DMS53 treated with DMSO at 0.1 percent for 48 hours (cell line): ENCODE results near the gene TMEM233.
A peak's percentile ranks its signal among the peaks of the same experiment; 100 is the strongest.
"Not testable (repeated sequence)": the region's sequence is repeated elsewhere in the genome, so short reads cannot be mapped to it uniquely, and the experiment has no call there.

Source experiments
- DNase-seq: peaks from one replicate; lab custom pipeline; 2025; ENCODE audit not compliant: unreplicated experiment; lab: John Stamatoyannopoulos, UW

TMEM233 gene

DNA sequence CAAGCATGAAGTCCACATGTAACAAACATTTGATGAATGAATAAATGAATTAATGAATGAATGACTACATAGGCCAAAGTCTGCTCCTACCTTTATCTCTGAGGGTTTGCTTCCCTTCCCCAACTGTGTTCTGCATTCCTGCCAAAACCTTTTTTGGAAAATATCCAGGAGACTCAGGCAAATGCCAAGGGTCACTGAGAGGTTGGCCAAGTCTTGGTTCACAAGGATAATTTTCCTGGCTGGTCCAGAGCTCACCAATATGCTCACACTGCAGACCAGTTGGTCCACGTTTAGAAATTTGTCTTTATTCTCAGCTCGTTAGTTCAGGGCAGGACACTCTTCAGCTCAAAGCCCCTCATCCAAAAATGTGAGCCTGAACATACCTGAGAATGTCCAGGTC is 10.2 kb downstream of the TMEM233 start:
- no peak for DNase-seq

GRCh38 chr12:119609358-119609757 is 15.8 kb downstream of the TMEM233 start:
- no peak for DNase-seq

GRCh38 chr12:119613319-119613936 is 19.9 kb downstream of the TMEM233 start:
- DNase-seq: peak; percentile 87

DNA sequence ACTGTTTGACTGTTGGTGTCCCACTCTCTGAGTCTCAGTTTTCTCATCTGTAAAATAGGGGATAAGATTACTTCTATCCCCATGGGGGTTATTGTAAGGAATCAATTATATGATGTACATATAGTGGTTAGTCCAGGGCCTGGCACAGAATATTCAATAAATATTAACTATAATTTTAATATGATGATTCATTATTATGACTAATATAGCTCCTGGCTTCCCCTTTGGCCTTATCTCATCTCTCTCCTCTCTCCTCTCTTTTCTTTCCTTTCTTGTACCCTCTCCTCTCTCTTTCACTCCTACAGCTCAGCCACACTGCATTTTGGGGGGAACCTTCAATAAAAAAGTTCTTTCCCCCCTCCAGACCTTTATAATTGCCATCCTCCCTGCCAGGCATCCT is 21.1 kb downstream of the TMEM233 start:
- no peak for DNase-seq

DNA sequence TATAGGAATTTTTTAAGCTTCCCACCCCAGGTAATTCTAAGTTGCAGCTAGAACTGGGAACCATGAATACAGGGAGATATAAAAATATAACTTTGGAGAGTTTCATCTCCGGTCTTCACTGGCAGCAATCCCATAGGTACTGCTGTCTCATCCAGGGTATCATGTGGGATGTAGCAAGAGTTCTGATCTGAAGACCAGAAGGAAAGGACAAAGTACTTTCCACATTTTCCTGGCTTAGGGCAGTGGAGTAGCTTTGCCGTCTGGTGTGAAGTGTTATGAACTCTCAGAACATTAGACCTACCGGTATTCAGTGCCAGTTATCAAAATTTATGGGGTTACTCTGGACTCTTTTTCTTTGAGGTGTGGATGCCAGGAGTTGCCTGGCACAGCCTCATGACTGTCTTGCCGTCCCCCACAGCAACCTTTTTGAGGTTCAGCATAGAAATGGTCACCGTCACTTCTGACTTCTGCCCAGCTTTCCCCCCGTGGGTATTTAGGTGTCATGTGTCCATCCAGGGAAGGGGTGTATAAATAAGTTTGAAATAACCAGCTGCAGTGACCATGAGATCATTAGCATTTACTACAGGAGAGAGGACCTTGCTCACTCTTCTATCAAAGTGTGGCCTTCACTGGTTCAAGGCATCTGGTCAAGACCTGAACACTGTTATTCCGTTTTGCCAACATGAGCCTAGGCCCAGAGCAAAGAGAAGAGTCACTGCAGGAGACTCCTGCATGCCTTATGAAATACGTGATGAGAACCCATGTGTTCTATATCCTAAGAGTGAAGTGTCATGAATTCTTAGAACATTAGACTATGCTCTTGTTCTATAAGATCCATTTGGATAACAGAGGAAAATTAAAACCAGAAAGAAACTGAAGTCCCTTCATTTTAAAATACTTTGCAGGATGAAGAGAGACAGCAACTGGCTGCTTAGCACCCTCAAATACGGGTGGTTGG is 22.2 kb downstream of the TMEM233 start:
- DNase-seq: no peak

- DNase-seq: not testable (repeated sequence)
Measured at GRCh38 chr12:119618328-119618896, 24.8 kb downstream of the TMEM233 start.

- no peak for DNase-seq
Measured at GRCh38 chr12:119620490-119620889, 26.9 kb downstream of the TMEM233 start.

DNA sequence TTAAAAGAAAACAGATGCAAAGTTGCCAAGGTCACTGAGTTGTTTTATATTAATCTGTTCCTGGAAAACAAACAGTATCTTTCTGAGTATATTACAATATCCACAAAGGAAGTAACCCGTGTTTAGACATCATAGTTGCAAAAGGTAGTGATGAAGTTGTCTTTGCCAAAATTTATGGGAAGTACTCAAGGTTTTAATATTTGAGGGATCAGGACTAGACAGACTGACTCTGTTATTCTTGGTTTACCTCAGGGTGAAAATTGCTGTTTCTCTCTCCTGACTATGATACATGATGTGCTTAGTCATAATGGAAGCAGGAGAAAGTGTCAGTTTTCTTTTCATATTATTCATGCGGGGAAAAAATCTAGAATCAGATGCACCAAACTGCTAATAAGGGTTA is 28.3 kb downstream of the TMEM233 start:
- DNase-seq: no peak

DNA sequence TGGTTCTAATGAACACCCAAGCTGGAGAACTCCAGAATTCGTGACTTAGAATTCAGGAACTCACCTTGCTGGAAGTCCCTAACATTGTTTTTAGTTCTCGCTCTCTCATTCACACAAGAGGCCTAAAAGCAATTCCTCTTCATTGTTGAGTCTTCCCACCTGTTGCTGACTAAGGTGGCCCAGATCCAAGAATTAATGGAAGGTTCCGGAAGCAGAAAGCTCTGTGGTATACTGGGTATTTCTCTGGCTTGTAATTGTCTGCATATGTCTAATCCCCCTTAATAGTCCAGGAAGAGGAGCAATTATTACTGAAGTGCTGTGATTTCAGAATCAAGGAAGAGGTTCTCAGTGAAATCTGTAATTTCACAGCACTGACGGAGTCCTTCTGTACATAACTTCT is 31.4 kb downstream of the TMEM233 start:
- DNase-seq: no peak

DNA sequence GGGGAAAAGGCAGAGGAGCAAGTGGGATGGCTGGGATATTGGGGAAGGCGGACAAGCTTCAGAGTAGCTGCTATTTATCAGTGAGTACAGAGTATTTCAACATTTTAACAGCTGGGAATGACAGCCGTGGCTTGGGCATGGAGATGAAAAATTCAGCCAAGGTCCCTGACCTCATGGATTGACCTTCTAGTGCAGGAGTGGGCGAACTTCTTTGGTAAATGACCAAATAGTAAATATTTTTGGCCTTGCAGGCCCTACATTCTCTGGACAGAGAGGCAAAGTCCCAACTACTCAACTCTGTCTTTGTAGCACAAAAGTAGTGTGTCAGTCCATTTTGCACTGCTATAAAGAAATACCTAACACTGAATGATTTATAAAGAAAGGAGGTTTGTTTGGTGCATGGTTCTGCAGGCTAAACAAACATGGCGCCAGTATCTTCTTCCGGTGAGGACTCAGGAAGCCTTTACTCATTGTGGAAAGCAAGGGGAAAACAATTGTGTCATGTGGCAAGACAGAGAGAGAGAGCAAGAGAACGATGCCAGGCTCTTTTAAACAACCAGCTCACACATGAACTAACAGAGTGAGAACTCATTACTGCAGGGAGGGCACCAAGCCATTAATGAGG is 33.6 kb downstream of the TMEM233 start:
- DNase-seq: no peak

GRCh38 chr12:119627686-119628085 is 34.1 kb downstream of the TMEM233 start:
- DNase-seq: no peak

DNA sequence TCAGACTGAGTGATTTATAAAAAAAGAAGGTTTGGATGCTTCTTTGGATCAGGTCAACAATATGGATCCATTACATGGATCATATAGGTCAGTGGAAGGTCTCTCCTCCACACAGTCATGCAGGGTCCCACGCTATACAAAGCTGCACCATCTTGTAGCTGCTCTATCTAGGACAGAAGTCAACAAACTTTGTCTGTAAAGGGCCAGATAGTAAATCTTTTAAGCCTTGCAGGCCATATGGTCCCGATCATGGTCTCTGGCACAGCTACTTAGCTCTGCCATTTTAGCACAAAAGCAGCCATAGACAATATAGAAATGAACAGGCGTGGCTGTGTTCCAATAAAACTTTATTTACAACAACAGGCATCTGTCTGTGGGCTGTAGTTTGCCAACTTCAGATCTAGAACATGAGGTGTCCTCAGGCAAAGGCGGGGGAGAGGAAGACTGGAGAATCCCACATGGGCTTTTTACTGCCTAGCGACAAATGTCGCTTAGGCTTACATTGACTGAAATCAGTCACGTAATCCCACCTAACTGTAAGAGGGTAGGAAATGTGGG is 36.7 kb downstream of the TMEM233 start:
- no peak for DNase-seq

DNA sequence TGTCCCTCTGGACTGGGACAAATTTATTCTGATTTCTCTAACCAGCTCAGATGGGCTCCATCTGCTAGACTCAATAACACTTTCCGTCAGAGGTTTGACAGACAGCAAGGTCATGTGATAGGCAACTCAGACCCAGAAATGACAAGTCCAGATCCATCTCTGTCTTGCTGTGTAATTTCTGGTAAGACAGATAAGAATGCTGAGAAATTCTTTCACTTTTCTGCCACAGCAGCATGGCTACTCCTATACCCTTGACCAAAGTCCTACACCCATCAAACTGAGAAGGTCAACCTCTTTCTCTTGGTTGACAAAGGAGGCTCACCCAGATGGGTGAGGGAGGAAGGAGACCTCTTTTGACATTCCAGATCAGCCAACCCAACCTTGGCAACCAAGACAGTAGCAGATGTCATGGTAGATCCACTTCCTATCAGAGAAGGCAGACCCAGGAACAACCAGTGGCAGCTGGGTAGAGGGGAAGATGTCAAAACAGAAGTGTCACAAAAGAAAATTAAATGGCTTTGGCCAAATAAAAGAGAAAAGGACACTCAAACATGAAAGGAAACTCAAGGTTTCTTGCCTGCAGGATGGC is 37.5 kb downstream of the TMEM233 start:
- no peak for DNase-seq

- DNase-seq: no peak
Measured at GRCh38 chr12:119631930-119632678, 38.5 kb downstream of the TMEM233 start.

GRCh38 chr12:119634743-119635142 is 41.2 kb downstream of the TMEM233 start:
- no peak for DNase-seq

DNA sequence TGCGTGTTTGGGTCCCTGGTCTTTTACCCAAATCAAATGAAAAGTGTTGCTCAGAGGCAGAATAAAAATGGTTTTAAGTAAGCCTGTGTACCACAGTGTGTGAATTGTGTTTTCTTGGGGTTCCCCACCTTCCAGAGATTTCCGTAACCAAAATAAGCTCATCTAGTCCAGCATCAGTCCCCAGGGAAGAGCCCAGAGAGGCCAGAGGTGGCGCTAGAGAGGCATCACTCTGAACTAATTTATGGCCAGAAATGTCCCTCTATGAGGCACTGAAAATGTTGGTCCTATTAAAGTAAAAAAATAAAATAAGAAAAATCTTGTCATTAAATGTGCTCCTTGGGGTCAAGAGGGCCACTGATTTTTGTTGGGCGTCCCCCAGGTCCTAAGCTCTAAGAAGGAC is 49.4 kb downstream of the TMEM233 start:
- no peak for DNase-seq

DNA sequence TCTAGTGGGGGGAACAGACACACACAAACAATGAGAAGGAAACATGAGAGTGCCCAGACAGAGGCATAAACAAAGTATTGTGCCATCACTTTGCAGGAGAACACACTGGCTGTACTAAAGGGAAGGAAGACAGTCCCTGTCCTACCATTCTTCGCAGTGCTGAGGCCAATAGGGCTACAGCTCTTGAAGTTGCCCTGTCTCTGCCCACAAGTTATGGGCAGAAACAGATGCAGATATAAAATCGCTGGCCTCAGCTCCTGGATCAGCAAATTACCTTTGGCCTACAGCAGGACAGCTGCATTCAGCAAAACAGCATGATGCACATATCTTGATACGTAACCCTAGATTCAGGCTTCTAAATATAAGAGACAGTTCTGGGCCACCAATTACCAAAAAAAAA is 51.4 kb downstream of the TMEM233 start:
- DNase-seq: no peak

DNA sequence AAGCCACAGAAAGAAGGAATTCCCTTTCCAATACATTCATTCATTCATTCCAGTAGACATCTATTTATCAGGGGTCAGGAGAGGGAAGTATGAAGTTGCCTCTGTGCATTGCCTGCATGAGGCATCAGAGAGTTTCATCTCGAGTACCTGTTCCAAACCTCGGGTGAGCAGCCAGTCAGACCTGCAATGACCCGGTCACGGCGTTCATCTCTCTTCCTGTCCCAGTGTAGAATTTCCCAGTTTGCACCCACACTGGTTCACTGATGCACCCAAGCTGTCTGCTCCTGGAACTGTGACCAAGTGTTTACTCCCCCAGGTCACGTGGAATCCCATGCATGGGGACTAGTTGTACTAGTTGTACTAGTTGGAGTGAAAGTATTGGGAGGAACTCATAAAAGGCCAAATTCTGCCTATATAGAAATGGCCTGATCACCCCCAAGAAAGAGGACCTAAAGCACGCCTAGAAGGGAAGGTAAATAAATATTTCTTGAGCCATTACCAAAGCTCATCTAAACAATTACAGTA is 52.0 kb downstream of the TMEM233 start:
- DNase-seq: no peak

DNA sequence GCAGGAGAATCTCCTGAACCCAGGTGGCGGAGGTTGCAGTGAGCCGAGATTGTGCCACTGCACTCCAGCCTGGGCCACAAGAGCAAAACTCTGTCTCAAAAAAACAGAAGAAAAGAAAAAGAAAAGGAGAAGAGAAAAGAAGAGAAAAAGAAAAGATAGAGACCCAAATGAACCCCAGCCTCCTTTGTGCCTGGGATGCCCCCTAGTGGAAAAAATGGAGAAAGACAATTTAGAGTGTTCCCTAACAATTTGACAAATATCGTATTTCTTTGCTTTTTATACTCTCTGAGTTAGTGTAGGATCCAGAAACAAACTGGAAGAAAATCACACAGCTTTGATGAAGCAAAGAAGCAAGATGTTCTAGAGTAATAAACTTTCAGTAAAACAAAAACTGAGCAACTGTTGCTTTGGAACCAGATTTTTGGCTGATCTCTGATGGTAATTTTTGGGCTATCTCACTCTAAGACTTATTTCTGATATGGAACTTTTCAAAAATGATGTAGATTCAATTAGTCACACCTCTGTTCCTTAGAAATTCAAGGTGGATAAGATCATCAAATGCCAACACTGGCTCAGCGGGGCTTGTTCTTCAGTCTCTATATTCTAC is 55.7 kb downstream of the TMEM233 start:
- peak; percentile 55 for DNase-seq

GRCh38 chr12:119652665-119653064 is 59.1 kb downstream of the TMEM233 start:
- DNase-seq: no peak
